Ammon's horn (tissue), 1 donor: ENCODE results near the gene PACRG.
A peak's percentile ranks its signal among the peaks of the same experiment; 100 is the strongest.
"Not testable (repeated sequence)": the region's sequence is repeated elsewhere in the genome, so short reads cannot be mapped to it uniquely, and the experiment has no call there.

Source experiments
- DNase-seq: peaks from one replicate; pipeline ENCODE4 v3.0.0-alpha.2; 2016; ENCODE audit warnings: low spot score

The PACRG gene

GRCh38 chr6:163313981-163314380 is 586.2 kb downstream of the PACRG start:
- no peak for DNase-seq

- DNase-seq, result peak; percentile 87
Observed at GRCh38 chr6:163314791-163315470, 587.2 kb downstream of the PACRG start.

GRCh38 chr6:163316866-163317495 is 589.2 kb downstream of the PACRG start:
- not testable (repeated sequence) for DNase-seq

GRCh38 chr6:163318071-163318786 is 590.5 kb downstream of the PACRG start:
- DNase-seq, result no peak

- DNase-seq, result no peak
Observed at GRCh38 chr6:163319609-163320366, 592.0 kb downstream of the PACRG start.

- no peak for DNase-seq
Observed at GRCh38 chr6:163320402-163320801, 592.6 kb downstream of the PACRG start.

- no peak for DNase-seq
Observed at GRCh38 chr6:163320804-163321203, 593.0 kb downstream of the PACRG start.

GRCh38 chr6:163321717-163322116 is 593.9 kb downstream of the PACRG start:
- no peak for DNase-seq

- DNase-seq, result no peak
Observed at GRCh38 chr6:163323274-163323673, 595.5 kb downstream of the PACRG start.

- DNase-seq, result peak; percentile 60
Observed at GRCh38 chr6:163323705-163324104, 595.9 kb downstream of the PACRG start.

- DNase-seq, result peak; percentile 77
Observed at GRCh38 chr6:163324326-163324687, 596.5 kb downstream of the PACRG start.

- DNase-seq, result peak; percentile 90
Observed at GRCh38 chr6:163324688-163325389, 597.1 kb downstream of the PACRG start.

GRCh38 chr6:163325390-163325784 is 597.6 kb downstream of the PACRG start:
- no peak for DNase-seq

- DNase-seq, result no peak
Observed at GRCh38 chr6:163327165-163327880, 599.5 kb downstream of the PACRG start.

GRCh38 chr6:163327921-163328320 is 600.1 kb downstream of the PACRG start:
- DNase-seq, result no peak

- DNase-seq, result no peak
Observed at GRCh38 chr6:163328411-163328810, 600.6 kb downstream of the PACRG start.

GRCh38 chr6:163329991-163330390 is 602.2 kb downstream of the PACRG start:
- peak; percentile 60 for DNase-seq

GRCh38 chr6:163331245-163331644 is 603.5 kb downstream of the PACRG start:
- no peak for DNase-seq

- no peak for DNase-seq
Observed at GRCh38 chr6:163332575-163332974, 604.8 kb downstream of the PACRG start.

GRCh38 chr6:163333038-163333437 is 605.3 kb downstream of the PACRG start:
- no peak for DNase-seq
